SK-N-MC (cell line): ENCODE results near the gene GPR160.

ENCODE experiments used
- EZH2 ChIP-seq: fragments of 200-600 bp; sonication (generic); IDR thresholded peaks from one replicate; pipeline ENCODE4 v1.6.1; 2017; ENCODE audit warnings: antibody characterized with exemption
- FOXP2 ChIP-seq: optimal IDR thresholded peaks from 2 replicates; pipeline ENCODE3; 2011; ENCODE audit warnings: mild to moderate bottlenecking, moderate library complexity; ENCODE audit not compliant: insufficient read depth; ENCODE audit errors: extremely low read length, control extremely low read depth
- POLR2AphosphoS5 ChIP-seq: IDR thresholded peaks from 2 replicates; pipeline ENCODE4 v1.6.1; 2012; ENCODE audit warnings: mild to moderate bottlenecking, low read depth, low read length, borderline replicate concordance

DNA sequence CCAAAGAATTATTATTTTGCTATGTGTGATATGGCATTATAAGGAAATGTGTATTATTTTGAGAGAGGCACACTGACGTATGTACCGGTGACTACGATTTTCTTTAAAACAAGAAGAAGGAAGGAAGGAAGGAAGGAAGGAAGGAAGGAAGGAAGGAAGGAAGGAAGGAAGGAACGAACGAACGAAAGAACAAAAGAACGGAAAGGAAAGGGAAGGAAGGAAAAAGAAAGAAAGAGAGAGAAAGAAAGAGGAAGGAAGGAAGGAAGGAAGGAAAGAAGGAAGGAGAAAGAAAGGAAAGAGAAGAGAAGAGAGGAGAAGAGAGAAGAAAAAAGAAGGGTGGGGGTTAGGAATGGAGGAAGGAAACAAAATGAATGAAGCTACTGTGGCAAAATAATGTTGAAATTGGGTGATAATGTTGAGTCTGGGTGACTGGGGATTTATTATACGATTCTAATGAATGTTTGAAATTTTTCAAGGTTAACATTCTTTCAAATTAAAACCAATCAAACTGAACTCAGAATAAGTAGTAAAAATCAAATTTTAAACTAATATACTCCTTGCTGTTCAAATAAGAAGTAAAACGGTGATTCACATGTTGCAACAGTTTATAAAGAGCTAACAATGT is 73.5 kb downstream of the GPR160 start:
- TF ChIP-seq EZH2 (no peak), POLR2AphosphoS5 (no peak), FOXP2 (no peak)
